Measurements from ENCODE around the gene SHD.
A peak's percentile ranks its signal among the peaks of the same experiment; 100 is the strongest.

Gene SHD

DNA sequence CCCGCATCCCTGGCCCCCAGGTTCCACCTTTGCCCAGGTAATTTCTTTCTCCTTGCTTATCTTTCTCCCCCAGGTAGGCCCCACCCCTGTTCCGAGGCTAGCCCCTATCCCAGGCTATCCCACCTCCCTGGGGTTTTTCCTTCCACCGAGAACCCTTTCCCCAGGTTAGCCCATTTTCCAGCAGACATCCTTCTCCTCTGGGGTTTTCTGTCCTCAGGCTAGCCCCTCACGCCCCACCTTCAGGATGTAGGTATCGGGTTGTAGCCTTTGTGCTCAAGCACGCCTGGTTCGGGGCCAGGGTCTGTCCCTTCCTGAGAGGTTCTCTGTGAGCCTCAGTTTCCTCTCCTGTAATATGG, 26.2 kb downstream of the SHD start:
- ChIA-PET POLR2A (no interaction called here), CTCF (interaction anchor here (1.2 to 1.5 kb wide), 2 partner anchors 14 to 165 kb away, joined by 3 to 4 read pairs; no protein-coding TSS in a partner anchor)
- DNase-seq (ENCODE audit: extremely low spot score), result no peak
- TF ChIP-seq, protein P1, sequence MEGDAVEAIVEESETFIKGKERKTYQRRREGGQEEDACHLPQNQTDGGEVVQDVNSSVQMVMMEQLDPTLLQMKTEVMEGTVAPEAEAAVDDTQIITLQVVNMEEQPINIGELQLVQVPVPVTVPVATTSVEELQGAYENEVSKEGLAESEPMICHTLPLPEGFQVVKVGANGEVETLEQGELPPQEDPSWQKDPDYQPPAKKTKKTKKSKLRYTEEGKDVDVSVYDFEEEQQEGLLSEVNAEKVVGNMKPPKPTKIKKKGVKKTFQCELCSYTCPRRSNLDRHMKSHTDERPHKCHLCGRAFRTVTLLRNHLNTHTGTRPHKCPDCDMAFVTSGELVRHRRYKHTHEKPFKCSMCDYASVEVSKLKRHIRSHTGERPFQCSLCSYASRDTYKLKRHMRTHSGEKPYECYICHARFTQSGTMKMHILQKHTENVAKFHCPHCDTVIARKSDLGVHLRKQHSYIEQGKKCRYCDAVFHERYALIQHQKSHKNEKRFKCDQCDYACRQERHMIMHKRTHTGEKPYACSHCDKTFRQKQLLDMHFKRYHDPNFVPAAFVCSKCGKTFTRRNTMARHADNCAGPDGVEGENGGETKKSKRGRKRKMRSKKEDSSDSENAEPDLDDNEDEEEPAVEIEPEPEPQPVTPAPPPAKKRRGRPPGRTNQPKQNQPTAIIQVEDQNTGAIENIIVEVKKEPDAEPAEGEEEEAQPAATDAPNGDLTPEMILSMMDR (IDR thresholded peaks at IDR 0.05; ENCODE audit: control extremely low read depth, extremely low read depth, low read depth, missing control alignments), result no peak

DNA sequence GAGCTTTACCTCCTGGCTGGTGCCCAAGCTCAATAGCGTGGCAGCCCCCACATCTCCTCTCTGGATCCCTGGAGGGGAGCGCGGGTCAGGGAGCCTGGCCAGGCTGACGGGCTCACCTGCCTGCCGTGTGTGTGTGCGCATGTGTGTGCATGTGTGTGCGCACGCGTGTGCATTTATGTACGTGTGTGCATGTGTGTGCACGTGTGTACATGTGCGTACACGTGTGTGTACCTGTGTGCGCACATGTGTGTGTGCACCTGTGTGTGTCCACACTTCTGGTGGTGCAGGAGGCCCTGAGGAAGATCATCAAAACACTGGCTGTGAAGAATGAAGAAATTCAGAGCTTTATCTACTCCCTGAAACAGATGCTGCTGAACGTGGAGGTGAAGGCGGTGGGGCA, 26.6 kb downstream of the SHD start:
- ChIA-PET POLR2A (no interaction called here), CTCF (interaction anchor here (1.2 to 1.5 kb wide), 3 partner anchors 14 to 166 kb away, joined by 3 to 6 read pairs (median 4); no protein-coding TSS in a partner anchor)
- TF ChIP-seq, protein P1 (IDR thresholded peaks at IDR 0.05; ENCODE audit: control extremely low read depth, extremely low read depth, low read depth, missing control alignments), result no peak
- DNase-seq (ENCODE audit: extremely low spot score), result no peak

DNA sequence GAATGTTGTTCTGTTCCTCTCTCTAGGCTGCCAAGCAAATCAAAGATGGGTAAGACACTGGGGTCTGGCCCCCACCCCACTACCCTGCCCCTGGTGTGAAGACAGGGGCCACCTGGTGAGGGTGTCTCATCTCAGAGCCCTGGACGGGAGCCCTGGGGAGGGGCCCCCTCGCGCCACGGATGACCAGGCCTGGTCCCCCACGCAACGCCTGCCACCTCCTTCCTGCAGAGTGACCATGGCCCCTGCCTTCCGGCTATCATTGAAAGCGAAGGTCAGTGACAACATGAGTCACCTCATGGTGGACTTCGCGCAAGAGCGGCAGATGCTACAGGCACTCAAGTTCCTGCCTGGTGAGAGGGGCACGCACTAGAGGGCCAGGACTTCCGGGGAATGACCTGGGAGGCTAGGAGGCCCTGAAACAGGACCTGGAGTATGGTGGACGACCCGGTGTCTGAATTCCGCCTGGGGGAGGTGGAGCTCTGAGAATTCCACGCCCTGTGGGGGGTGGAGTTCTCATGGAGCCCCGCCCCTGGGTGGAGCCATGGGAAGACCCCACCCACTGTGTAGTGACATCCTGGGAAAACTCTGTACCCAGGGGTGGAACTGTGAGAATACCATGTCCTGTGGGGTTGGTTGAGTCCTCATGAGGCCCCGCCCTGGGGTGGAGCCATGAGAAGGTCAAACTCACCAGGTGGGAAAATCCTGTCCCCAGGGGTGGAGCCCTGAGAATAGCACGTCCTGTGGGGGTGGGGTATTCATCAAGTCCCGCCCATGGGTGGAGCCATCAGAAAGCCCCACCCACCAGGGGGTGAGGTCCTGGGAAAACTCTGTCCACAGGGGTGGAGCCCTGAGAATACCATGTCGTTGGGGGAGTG, 31.4 kb downstream of the SHD start:
- ChIA-PET CTCF (interaction anchor here (0.7 to 1.6 kb wide), 2 partner anchors 13 to 20 kb away, joined by 3 to 5 read pairs; no protein-coding TSS in a partner anchor), POLR2A (no interaction called here)
- DNase-seq (ENCODE audit: extremely low spot score), result no peak
- TF ChIP-seq, protein P1 (IDR thresholded peaks at IDR 0.05; ENCODE audit: control extremely low read depth, extremely low read depth, low read depth, missing control alignments), result no peak

DNA sequence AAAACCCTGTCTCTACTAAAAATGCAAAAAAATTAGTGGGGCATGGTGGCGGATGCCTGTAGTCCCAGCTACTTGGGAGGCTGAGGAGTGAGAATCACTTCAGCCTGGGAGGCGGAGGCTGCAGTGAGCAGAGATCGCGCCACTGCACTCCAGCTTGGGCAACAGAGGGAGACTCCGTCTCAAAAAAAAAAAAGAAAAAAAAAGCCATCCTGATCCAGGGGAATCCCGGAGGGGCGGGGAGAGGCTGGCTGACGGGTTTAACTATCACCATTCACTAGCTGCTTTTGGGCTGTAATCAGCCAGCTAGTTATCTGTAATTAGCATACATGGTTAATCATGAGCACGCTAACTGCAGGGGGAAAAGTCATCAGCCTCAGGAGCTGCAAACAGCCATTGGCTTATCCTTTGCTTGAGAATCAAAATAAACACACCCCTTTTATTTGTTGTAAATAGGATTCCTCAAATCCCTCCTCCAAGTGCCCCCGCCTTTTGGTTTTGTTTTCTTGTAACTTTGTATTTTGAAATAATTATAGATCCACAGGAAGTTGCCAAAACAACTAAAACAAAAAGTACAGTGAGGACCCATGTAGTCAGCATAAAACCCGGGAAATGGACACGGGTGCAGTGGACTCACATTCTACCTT, 34.9 kb downstream of the SHD start:
- ChIA-PET POLR2A (interaction anchor here (0.5 to 0.7 kb wide), 2 partner anchors 14 to 168 kb away, joined by 4 to 5 read pairs; no protein-coding TSS in a partner anchor), CTCF (interaction anchor here (1.1 kb wide), 2 partner anchors 17 to 46 kb away, joined by 3 to 6 read pairs; no protein-coding TSS in a partner anchor)
- TF ChIP-seq, protein P1 (IDR thresholded peaks at IDR 0.05; ENCODE audit: control extremely low read depth, extremely low read depth, low read depth, missing control alignments), result no peak
- DNase-seq (ENCODE audit: extremely low spot score), result no peak

DNA sequence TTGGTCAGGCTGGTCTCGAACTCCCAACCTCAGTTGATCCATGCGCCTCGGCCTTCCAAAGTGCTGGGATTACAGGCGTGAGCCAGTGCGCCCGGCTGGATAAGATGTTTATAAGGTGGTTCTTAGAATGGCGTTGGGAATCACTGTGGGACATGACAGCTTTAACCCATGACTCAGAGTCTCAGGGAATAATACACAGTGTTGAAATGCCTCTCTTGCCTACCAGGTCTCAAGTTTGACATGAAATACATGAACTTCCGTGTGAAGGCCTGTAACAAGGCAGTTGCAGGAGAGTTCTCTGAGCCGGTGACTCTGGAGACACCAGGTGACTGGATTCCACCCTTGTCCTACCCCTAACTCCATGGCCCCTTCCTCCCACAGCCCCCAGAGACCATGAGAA, 37.9 kb downstream of the SHD start:
- DNase-seq (ENCODE audit: extremely low spot score), result no peak
- ChIA-PET CTCF (no interaction called here), POLR2A (no interaction called here)
- TF ChIP-seq, protein P1 (IDR thresholded peaks at IDR 0.05; ENCODE audit: control extremely low read depth, extremely low read depth, low read depth, missing control alignments), result no peak

DNA sequence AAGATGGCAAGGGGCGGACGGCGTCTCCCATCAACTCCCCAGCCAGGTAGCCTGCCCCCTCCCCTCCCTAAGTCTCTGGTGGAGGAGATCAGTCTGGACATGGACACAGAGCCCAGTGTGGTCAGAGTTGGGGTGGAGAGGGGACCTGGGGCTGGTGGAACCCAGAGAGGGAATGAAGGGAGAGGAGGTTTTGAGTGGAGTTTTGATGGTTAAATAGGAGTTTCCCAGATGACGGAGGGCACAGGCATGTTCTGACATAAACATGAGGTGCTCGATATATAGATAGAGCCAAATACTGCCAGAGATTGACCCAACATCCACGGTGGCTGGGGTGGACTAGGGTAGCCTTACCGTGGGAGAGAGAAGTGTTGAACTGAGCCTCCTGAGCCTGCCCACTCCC, 39.4 kb downstream of the SHD start:
- ChIA-PET POLR2A (no interaction called here), CTCF (interaction anchor here (1.2 to 4.9 kb wide), 4 partner anchors 11 to 51 kb away, joined by 3 to 28 read pairs (median 13); partner anchors contain the start of gene MPND)
- TF ChIP-seq, protein P1 (IDR thresholded peaks at IDR 0.05; ENCODE audit: control extremely low read depth, extremely low read depth, low read depth, missing control alignments), result no peak
- DNase-seq (ENCODE audit: extremely low spot score), result peak; percentile 4

Measured in GM10248 (cell line).